Omental fat pad (tissue), 4 donors: Measurements from ENCODE around the gene CCNI2. TPM values are rescaled to one million over a fixed set of nuclear protein-coding genes. Genes with fewer than 3 reads are reported as not detected.

Experiments used
- ATAC-seq: fragments of 150-250 bp; one replicate; pipeline ENCODE4 v1.9.1; 2016; ENCODE audit warnings: mild to moderate bottlenecking, moderate library complexity; ENCODE audit not compliant: low FRiP score
- DNase-seq: peaks from one replicate; pipeline ENCODE4 v3.0.0-alpha.2; 2019; ENCODE audit warnings: low spot score
- total RNA-seq, 4 donors: library from RNA; depleted of rRNA; stranded (reverse); fragments of >200 nt; gene quantifications; one replicate each; pipeline ENCODE4 v1.1.0, GENCODE V29; 2016
- TF ChIP-seq, protein P1 (sequence below), 3 donors: fragments of 450-650 bp; IDR thresholded peaks; one replicate each; pipeline ENCODE4 v1.5.1; 2016 to 2017; ENCODE audit warnings: antibody characterized with exemption in 3 of 3, mild to moderate bottlenecking in 3 of 3, moderate library complexity in 2 of 3

The CCNI2 gene
- total RNA-seq, 4 donors from 2014 or later: 0.12 to 0.19 TPM; not detected in 2

- TF ChIP-seq, protein P1, sequence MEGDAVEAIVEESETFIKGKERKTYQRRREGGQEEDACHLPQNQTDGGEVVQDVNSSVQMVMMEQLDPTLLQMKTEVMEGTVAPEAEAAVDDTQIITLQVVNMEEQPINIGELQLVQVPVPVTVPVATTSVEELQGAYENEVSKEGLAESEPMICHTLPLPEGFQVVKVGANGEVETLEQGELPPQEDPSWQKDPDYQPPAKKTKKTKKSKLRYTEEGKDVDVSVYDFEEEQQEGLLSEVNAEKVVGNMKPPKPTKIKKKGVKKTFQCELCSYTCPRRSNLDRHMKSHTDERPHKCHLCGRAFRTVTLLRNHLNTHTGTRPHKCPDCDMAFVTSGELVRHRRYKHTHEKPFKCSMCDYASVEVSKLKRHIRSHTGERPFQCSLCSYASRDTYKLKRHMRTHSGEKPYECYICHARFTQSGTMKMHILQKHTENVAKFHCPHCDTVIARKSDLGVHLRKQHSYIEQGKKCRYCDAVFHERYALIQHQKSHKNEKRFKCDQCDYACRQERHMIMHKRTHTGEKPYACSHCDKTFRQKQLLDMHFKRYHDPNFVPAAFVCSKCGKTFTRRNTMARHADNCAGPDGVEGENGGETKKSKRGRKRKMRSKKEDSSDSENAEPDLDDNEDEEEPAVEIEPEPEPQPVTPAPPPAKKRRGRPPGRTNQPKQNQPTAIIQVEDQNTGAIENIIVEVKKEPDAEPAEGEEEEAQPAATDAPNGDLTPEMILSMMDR (IDR thresholded peaks at IDR 0.05): no peak
- ATAC-seq: no peak
- DNase-seq: no peak
Observed at GRCh38 chr5:132761321-132762240, 14.4 kb downstream of the CCNI2 start.

DNA sequence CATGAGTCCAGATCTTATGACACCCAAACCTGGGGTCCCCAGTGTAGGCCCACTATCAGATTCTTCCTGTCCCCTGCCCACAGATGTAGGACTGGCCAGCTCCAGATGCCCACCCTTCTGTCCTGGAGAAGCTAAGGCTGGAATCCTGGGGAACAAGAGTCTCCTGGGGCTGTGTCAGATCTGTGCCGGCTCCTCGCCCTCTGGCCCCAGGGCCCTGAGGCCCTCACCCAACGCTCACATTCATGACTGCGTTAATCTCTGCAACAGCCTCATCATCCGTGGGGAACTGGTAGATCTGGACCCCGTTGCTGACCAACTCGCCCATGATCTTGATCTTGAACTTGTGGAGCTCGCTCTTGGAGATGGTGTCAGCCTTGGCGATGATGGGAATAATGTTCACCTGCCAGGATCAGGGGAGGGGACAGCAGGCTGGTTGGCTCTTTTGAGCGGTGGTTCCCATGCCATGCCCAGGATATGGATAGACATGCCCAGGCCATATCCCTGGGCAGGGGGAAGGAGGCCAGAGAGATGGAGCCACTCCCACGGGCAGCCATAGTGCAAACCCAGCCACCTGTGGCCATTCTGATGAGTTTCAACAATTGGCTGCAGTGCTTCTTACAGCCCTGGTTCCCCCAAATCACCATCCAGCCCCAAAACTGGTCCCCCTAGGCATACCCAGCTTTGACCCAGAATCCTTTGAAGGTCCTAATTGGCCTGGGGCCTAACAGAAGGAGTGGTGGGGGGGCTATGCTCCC lies 15.2 kb downstream of the CCNI2 start:
- TF ChIP-seq, protein P1 (IDR thresholded peaks at IDR 0.05): no peak
- DNase-seq: no peak
- no peak for ATAC-seq

DNA sequence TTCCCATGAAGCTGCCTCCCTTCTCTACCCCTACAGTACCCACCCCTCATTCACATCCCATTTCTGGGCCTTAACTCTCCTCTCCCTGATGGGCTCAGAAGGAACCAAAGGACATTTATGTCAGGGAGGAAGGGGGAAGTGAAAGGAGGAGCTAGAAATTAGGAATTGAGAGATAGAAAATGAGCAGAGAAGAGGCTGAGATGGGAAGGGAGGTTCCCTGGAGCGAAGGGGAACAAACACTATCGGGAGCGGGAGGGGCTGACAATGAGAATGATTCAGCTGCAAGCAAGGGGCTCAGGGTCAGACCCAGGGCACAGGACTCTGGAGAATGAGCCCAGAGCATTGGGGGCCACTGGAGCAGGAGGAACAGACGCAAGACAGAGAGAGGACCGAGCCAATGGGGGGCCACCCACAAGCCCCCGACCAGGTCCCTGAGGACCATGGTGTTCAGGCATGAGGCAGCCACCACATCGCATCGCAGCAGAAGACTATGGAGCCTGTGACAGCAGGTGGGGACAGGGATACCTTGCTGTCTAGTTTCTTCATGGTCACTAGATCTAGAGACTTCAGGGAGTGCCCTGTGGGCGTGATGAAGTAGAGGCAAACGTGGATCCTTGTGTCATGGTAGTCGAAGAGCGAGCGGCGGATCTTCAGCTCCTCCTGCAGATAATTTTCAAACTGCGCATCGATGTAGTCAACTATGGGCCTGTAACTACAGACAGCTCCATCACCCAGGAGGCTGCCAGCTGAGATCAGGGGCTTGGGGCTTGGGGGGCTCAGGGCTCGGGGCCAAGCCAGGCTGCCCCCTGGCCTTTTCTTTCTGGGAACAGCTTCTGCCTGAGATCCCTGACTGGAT lies 16.2 kb downstream of the CCNI2 start:
- ATAC-seq (no peak), DNase-seq (no peak)
- TF ChIP-seq, protein P1 (IDR thresholded peaks at IDR 0.05): no peak

GRCh38 chr5:132764051-132764450 lies 16.8 kb downstream of the CCNI2 start:
- ATAC-seq: no peak
- no peak for DNase-seq
- TF ChIP-seq, protein P1 (IDR thresholded peaks at IDR 0.05): no peak

GRCh38 chr5:132764671-132765238 lies 17.5 kb downstream of the CCNI2 start:
- DNase-seq (no peak), ATAC-seq (no peak)
- TF ChIP-seq, protein P1 (IDR thresholded peaks at IDR 0.05): no peak

DNA sequence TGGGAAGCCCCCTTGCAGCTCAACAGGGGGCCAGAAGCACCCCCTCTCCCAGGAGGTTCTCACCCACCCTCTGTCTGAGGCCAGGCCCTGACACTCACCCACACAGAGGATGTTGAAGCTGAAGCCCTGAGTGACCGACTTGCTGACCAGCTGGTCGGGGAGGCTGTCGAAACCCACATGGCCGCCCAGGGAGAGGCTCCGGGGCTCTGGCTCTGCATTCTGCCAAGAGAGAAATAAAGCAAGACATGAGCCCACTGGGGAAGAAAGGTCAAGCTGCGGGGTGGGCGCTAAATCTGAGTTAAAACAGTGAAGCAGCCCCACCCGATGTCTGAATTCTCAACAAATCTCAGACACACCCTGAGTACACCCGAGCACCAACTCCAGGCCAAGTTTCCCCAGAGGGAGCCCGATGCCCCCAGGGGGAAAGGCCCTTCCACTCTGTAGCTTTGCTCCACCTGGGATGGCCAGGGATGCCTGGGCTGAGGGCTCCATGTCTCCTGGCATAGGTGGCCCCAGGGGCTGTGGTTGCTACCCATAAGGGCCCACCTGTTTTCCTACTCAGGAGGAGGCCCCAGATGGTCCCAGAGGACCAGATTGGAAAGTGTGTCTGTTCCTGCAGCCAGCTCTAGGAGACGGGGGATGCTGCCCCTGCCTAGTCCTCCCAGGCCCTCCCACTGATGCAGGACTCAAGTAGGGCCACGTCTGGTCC lies 18.2 kb downstream of the CCNI2 start:
- no peak for ATAC-seq
- no peak for DNase-seq
- TF ChIP-seq, protein P1 (IDR thresholded peaks at IDR 0.05): no peak
